Uterus (tissue), 4 donors: ENCODE data around the gene GALNT2. TPM values are rescaled to one million over a fixed set of nuclear protein-coding genes. Genes with fewer than 3 reads are reported as not detected.

Experiments
- DNase-seq, 2 donors: peaks; one replicate each; pipeline ENCODE4 v3.0.0-alpha.2; 2019 to 2020
- H3K27ac ChIP-seq, 2 donors: fragments of 200-600 bp; sonication (generic); 1 replicate in 1 of 2; 2 replicates in 1 of 2; pipeline ENCODE4 v1.5.1; 2016 to 2018
- H3K27me3 ChIP-seq, 2 donors: fragments of 200-600 bp; sonication (generic); one replicate each; pipeline ENCODE4 v1.5.1; 2018 to 2019; ENCODE audit warnings: control low read depth in 1 of 2
- H3K36me3 ChIP-seq, 2 donors: fragments of 200-600 bp; sonication (generic); one replicate each; pipeline ENCODE4 v1.5.1; 2019; ENCODE audit warnings: control low read depth in 1 of 2
- H3K4me1 ChIP-seq, 2 donors: fragments of 200-600 bp; sonication (generic); one replicate each; pipeline ENCODE4 v1.5.1; 2018 to 2019; ENCODE audit warnings: control low read depth in 1 of 2
- H3K4me3 ChIP-seq, 2 donors: fragments of 200-600 bp; sonication (generic); 1 replicate in 1 of 2; 2 replicates in 1 of 2; pipeline ENCODE4 v1.5.1; 2018 to 2019; ENCODE audit warnings: mild to moderate bottlenecking in 1 of 2
- H3K9me3 ChIP-seq, 2 donors: fragments of 200-600 bp; sonication (generic); one replicate each; pipeline ENCODE4 v1.5.1; 2019; ENCODE audit warnings: control low read depth in 1 of 2
- POLR2A ChIP-seq, 2 donors: fragments of 450-650 bp; IDR thresholded peaks; one replicate each; pipeline ENCODE4 v1.6.1; 2016; ENCODE audit warnings: antibody characterized with exemption in 2 of 2, mild to moderate bottlenecking in 1 of 2, moderate library complexity in 1 of 2
- intact Hi-C: fragments of 100-400 bp; cut with DNase I; formaldehyde crosslinking; loops from one replicate; pipeline ENCODE4 v1.15.1; 2023; ENCODE audit warnings: low total_unique reads
- total RNA-seq, 4 donors: library from RNA; depleted of rRNA in 3 of 4; stranded (reverse); fragments of >200 nt in 3 of 4; gene quantifications; one replicate each; pipeline versions ENCODE4 v1.1.0 to v1.2.4, GENCODE V29; 2014 to 2023
- TF ChIP-seq, protein P1 (sequence below), 4 experiments: fragments of 200-600 bp in 2 of 4; fragments of 450-650 bp in 2 of 4; sonication (generic) in 2 of 4; IDR thresholded peaks; one replicate each; pipeline ENCODE4 v1.5.1; 2016 to 2019; ENCODE audit warnings: antibody characterized with exemption in 4 of 4, mild to moderate bottlenecking in 2 of 4, moderate library complexity in 1 of 4
- donor health status: DM: yes; HTN: yes; CAD: no.

GALNT2 gene
- total RNA-seq, 4 donors from 2014 or later, result 13.6 to 51.6 (median 39.6) TPM

GRCh38 chr1:230112782-230113181 is 45.7 kb downstream of the GALNT2 start:
- Histone ChIP-seq H3K4me1 (no peaks in the 10 kb centered on the region), H3K27me3 (no peaks in the 10 kb centered on the region), H3K27ac (no peak overlapping the region), H3K4me3 (no peak overlapping the region), H3K36me3 (no peaks in the 10 kb centered on the region), H3K9me3 (no peaks in the 10 kb centered on the region)
- intact Hi-C loops, result no loop called here
- no peak for DNase-seq
- no peak for TF ChIP-seq POLR2A (IDR thresholded peaks at IDR 0.05)
- TF ChIP-seq, protein P1, sequence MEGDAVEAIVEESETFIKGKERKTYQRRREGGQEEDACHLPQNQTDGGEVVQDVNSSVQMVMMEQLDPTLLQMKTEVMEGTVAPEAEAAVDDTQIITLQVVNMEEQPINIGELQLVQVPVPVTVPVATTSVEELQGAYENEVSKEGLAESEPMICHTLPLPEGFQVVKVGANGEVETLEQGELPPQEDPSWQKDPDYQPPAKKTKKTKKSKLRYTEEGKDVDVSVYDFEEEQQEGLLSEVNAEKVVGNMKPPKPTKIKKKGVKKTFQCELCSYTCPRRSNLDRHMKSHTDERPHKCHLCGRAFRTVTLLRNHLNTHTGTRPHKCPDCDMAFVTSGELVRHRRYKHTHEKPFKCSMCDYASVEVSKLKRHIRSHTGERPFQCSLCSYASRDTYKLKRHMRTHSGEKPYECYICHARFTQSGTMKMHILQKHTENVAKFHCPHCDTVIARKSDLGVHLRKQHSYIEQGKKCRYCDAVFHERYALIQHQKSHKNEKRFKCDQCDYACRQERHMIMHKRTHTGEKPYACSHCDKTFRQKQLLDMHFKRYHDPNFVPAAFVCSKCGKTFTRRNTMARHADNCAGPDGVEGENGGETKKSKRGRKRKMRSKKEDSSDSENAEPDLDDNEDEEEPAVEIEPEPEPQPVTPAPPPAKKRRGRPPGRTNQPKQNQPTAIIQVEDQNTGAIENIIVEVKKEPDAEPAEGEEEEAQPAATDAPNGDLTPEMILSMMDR (IDR thresholded peaks at IDR 0.05), result no peak

DNA sequence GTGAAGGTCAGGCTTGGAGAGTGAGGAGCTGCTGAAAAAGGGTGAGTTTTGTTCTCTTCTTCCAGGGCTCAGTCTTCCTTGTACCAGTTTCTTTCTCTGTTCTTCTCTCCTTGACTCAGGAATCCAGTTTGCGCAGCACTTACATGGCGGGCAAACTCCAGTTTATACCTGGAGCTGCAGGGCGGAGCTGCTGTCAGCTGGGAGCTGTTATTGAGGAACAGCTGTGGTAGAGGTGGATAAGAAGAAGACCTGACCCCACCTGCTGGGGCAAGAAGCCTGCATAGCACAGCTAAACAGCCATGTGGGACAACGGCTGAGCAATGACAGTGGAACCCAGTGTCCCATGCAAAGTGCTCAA is 46.2 kb downstream of the GALNT2 start:
- H3K4me3 ChIP-seq, result no peak overlapping the region
- intact Hi-C loops, result no loop called here
- no peak for DNase-seq
- no peak overlapping the region for H3K27ac ChIP-seq
- H3K4me1 ChIP-seq, result no peaks in the 10 kb centered on the region
- TF ChIP-seq, protein P1 (IDR thresholded peaks at IDR 0.05), result no peak
- no peak for TF ChIP-seq POLR2A (IDR thresholded peaks at IDR 0.05)
- H3K36me3 ChIP-seq, result no peaks in the 10 kb centered on the region
- H3K9me3 ChIP-seq, result no peaks in the 10 kb centered on the region
- H3K27me3 ChIP-seq, result no peaks in the 10 kb centered on the region

DNA sequence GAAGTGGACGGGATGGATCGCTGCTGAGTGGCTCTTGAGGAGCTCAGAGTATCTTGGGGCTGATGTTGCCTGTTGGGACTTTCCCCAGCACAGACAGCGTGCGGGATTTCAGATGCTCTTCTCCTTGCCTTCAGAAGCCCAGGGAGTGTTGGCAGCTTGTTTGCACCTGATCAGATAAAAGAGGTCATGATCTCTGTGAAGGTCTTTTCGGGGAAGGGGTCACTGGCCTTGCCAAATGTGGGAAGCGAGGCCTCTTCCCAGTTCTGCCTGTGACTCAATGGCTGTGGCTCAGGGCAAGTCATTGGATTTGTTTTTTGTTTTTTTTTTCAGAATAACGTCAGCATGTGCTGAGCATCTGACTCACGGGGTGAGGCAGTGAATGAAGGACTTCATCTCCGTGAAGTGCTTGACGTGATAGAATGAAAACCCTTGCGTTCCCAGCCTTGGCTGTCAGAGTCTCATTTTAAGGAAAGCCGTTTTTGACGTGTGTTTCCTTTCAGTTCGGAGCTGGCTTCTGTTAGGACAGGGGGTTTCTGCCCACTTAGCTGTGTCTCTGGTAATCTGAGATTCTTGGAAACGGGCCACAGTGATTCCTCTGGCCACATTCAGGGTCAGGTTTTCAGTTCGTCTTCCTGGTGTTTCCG is 46.7 kb downstream of the GALNT2 start:
- no peak for DNase-seq
- intact Hi-C loops, result no loop called here
- H3K4me3 ChIP-seq, result no peak overlapping the region
- H3K27ac ChIP-seq, result no peak overlapping the region
- H3K27me3 ChIP-seq, result no peaks in the 10 kb centered on the region
- no peaks in the 10 kb centered on the region for H3K36me3 ChIP-seq
- TF ChIP-seq POLR2A (IDR thresholded peaks at IDR 0.05), result no peak
- TF ChIP-seq, protein P1 (IDR thresholded peaks at IDR 0.05), result no peak
- no peaks in the 10 kb centered on the region for H3K9me3 ChIP-seq
- H3K4me1 ChIP-seq, result no peaks in the 10 kb centered on the region

- no peaks in the 10 kb centered on the region for H3K9me3 ChIP-seq
- H3K27ac ChIP-seq, result no peak overlapping the region
- TF ChIP-seq, protein P1 (IDR thresholded peaks at IDR 0.05), result no peak
- H3K4me1 ChIP-seq, result no peaks in the 10 kb centered on the region
- no peak for DNase-seq
- intact Hi-C loops, result no loop called here
- no peaks in the 10 kb centered on the region for H3K27me3 ChIP-seq
- H3K4me3 ChIP-seq, result no peak overlapping the region
- H3K36me3 ChIP-seq, result no peaks in the 10 kb centered on the region
Observed at GRCh38 chr1:230114237-230114651, 47.2 kb downstream of the GALNT2 start.

- H3K36me3 ChIP-seq, result no peaks in the 10 kb centered on the region
- DNase-seq, result no peak
- H3K4me3 ChIP-seq, result no peak overlapping the region
- H3K9me3 ChIP-seq, result no peaks in the 10 kb centered on the region
- no peak overlapping the region for H3K27ac ChIP-seq
- TF ChIP-seq, protein P1 (IDR thresholded peaks at IDR 0.05), result no peak
- no peak for TF ChIP-seq POLR2A (IDR thresholded peaks at IDR 0.05)
- intact Hi-C loops, result no loop called here
- no peaks in the 10 kb centered on the region for H3K27me3 ChIP-seq
- no peaks in the 10 kb centered on the region for H3K4me1 ChIP-seq
Observed at GRCh38 chr1:230117694-230118093, 50.7 kb downstream of the GALNT2 start.
